T follicular helper cell (primary cell): Measurements from ENCODE around the gene ZNF580.

Experiments used
- DNase-seq: peaks from one replicate; pipeline ENCODE4 v3.0.0-alpha.2; 2020; ENCODE audit warnings: low read depth

The ZNF580 gene

DNA sequence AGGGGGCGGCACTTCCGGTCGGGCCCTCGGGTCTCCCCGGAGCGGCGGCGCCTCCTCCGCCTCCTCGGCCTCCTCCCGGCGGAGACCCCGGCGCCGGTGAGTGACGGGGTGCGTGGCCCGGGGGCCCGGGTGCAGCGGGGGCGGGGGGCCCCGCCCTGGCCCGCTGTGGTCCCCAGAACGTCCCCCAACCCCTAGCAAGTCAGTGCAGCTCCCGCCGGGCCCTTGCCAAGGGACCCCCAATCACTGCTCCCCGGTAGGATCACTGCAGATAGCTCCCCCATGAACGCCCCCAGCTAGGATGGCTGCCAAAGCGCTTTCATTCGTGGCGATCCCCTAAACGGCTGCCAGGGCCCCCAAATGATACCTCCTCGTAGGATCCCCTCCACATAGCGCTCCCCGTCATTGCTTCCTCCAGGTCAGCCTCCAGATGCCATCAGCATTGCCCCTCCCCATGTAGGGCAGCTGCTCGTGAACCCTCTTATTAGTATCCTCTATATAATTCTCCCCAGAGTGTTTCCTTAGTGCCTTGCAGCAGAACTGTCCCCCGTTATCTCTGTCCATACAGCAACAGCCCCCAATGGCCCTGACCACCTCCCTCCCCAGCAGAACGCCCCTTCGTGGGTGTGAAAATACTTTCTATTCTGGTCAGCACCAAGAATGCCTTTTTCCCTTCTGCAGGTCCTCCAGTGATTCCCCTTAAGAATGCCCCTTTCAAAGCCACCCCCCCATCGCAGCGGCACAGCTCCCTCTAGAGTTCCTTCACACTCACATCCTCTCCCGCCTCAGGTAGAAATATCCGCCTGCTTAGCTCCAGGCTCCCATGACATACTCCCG is 34.9 kb upstream of the ZNF580 start, which contains the start of gene ZNF865:
ZNF865 (plus strand) TSS at position 11 of the 834 bp plus-strand sequence. CDS start 7,972 bp downstream, outside the sequence.
- peak; percentile 58 for DNase-seq

DNA sequence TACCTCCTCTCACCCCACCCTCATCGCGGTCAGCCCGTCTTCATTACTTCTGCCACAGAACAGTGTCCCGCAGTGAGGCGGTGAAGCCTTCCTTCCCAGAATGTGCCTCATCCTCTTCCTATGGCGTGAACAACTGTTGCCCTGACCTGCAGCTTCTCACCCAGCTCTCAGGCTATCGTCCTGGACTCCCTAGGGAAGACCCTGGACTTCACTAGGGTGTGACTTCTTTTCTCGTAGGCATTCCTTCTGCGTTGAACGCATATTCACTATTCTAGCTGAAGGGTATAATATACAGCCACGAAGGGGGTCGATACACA is 34.4 kb upstream of the ZNF580 start:
- no peak for DNase-seq

DNA sequence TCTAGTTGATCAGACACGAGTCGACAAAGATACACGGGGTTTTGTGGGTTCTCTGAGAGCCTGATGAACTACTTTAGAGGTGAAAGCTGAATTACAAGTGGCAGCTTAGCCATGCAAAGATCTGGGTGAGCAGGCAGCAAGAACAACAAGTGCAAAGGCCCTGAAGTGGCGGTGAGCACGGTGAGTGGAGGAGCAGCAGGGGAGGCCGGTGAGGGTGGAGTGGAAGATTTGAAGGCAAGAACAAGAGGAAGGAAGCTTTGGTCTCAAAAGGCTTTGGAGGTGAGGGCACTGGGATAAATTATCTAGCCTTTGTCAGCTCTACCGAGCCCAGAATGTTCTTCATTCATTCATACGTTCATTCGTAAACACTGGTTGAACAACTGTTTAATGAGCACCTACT is 34.0 kb upstream of the ZNF580 start:
- DNase-seq: no peak

DNA sequence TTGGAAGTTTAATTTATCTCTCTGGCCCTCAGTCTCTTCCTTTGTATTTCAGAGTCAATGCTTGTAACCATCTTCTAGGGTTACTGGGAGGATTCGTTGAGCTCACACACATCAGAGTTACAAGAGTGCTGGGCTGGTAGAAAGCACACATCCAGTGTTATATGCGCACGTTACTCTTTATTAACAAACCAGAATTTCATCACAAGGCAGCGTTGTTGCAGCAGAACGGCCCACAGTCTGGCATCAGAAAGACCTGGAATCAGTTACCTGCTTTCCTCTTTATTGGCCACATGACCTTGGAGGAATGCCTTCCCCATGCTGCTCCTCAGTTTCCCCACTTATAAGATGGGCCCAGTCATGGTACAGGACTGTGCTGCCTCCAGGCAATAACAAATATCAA is 31.5 kb upstream of the ZNF580 start:
- DNase-seq: no peak

DNA sequence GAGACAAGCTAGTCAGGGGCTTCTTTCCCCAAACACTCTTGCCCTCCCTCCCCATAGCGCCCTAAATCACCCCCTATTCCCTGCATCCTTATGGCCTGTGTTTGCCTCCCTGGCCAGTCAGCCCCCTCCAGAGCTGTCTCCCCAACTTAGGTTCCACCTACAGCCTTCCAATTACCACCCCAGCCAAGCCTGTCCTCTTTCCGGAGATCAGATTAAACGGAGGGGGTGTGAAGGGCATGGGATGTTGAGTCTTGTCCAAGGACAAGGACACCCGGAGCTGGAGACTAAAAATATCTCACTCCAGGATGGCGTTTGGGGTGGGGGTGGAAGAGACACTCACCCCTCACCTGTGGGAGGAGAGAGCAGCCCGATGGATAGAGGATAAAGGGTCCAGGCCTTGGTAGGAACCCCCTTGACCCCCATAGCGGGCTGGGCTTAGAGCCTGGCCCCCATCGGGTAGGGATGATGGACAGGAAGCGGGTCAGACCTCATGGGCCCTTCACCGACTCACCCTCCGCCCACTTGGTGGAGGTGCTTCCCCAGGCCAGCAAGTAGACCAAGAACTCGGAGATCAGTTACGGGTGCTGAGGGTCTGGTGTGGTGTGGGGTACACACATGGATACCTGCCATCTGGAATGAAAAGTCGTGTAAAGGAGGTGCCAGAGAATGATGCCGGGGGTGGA is 29.4 kb upstream of the ZNF580 start:
- DNase-seq: no peak

DNA sequence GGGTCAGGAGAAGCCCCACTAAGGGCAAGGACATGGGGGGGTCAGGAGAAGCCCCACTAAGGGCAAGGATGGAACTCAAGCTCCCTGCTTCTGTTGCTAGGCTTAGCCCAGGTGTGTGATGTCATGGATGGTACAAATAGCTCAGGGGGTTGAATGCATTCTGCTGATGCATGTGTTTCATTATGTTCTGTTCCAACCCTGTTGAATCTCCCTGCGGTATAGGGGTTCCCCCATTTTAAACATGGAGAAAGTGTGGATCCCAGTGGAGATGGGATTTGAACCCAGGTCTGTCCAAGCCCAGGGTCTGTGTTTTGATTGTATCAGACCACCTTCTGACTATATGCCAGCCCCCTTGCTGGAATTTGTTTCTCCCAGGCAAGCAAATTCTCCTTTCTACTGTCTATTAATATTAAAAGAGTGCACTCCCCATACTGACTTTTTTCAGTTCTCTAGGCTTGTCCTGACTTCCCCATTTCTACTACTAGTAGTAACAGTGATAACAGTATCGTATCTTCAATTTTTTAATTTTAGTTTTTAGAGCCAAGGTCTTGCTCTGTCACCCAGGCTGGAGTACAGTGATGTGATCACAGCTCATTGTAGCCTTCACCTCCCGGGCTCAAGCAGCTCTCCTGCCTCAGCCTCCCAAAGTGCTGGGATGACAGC is 28.7 kb upstream of the ZNF580 start:
- DNase-seq: no peak

DNA sequence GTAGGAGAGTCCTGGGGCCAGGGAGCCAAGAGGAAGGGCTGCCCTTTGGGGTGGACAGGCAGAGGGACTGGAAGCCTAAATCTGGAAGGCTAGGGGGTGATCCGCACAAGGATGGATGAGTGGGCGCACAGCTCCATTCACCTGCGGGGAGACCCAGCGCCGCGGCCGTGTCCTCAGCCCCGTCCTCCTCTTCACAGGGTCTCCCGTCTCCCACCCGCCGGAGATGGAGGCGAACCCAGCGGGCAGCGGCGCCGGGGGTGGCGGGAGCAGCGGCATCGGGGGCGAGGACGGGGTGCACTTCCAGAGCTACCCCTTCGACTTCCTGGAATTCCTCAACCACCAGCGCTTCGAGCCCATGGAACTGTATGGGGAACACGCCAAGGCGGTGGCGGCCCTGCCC is 27.4 kb upstream of the ZNF580 start:
- no peak for DNase-seq

DNA sequence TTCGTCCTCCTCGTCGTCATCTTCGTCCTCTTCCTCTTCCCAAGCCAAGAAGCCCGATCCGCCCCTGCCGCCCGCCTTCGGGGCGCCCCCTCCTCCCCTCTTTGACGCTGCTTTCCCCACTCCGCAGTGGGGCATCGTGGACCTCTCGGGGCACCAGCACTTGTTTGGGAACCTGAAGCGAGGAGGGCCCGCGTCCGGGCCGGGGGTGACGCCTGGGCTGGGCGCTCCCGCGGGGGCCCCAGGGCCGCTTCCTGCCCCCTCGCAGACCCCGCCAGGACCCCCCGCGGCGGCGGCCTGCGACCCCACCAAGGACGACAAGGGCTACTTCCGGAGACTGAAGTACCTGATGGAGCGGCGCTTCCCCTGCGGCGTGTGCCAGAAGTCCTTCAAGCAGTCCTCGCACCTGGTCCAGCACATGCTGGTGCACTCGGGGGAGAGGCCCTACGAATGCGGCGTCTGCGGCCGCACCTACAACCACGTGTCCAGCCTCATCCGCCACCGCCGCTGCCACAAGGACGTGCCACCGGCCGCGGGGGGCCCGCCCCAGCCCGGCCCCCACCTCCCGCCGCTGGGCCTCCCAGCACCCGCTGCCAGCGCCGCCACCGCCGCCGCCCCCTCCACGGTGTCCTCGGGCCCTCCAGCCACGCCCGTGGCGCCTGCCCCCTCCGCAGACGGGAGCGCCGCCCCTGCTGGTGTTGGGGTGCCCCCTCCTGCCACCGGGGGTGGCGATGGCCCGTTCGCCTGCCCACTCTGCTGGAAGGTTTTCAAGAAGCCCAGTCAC is 26.7 kb upstream of the ZNF580 start:
- DNase-seq: no peak

DNA sequence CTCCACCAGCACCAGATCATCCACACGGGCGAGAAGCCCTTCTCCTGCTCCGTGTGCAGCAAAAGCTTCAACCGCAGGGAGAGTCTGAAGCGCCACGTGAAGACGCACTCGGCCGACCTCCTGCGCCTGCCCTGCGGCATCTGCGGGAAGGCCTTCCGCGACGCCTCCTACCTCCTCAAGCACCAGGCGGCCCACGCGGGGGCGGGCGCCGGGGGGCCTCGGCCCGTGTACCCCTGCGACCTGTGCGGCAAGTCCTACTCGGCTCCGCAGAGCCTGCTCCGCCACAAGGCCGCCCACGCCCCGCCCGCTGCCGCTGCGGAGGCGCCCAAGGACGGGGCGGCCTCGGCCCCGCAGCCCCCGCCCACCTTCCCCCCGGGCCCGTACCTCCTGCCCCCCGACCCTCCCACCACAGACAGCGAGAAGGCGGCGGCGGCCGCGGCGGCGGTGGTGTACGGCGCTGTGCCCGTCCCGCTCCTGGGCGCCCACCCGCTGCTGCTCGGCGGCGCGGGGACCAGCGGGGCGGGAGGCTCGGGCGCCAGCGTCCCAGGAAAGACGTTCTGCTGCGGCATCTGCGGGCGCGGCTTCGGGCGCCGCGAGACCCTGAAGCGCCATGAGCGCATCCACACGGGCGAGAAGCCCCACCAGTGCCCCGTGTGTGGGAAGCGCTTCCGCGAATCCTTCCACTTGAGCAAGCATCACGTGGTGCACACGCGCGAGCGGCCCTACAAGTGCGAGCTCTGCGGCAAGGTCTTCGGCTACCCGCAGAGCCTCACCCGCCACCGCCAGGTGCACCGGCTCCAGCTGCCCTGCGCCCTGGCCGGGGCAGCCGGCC is 25.9 kb upstream of the ZNF580 start:
- no peak for DNase-seq

DNA sequence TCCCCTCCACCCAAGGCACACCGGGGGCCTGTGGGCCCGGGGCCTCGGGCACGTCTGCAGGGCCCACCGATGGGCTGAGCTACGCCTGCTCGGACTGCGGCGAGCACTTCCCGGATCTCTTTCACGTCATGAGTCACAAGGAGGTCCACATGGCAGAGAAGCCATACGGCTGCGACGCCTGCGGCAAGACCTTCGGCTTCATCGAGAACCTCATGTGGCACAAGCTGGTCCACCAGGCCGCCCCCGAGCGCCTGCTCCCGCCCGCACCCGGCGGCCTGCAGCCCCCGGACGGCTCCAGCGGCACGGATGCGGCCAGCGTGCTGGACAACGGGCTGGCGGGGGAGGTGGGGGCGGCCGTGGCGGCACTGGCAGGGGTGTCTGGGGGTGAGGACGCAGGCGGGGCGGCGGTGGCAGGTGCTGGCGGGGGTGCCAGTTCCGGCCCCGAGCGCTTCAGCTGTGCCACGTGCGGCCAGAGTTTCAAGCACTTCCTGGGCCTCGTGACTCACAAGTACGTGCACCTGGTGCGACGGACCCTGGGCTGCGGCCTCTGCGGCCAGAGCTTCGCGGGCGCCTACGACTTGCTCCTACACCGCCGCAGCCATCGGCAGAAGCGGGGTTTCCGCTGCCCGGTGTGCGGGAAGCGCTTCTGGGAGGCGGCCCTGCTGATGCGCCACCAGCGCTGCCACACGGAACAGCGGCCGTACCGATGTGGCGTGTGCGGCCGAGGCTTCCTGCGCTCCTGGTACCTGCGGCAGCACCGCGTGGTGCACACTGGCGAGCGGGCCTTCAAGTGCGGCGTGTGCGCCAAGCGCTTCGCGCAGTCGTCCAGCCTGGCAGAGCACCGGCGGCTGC is 25.0 kb upstream of the ZNF580 start:
- DNase-seq: no peak

DNA sequence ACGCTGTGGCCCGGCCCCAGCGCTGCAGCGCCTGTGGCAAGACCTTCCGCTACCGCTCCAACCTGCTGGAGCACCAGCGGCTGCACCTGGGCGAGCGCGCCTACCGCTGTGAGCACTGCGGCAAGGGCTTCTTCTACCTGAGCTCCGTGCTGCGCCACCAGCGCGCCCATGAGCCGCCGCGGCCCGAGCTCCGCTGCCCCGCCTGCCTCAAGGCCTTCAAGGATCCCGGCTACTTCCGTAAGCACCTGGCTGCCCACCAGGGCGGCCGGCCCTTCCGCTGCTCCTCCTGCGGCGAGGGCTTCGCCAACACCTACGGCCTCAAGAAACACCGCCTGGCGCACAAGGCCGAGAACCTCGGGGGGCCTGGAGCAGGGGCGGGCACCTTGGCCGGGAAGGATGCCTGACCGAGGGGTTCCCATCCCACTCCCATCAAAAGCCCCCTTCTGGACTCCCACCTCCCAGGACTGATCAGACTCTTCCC is 24.4 kb upstream of the ZNF580 start:
- DNase-seq: no peak

DNA sequence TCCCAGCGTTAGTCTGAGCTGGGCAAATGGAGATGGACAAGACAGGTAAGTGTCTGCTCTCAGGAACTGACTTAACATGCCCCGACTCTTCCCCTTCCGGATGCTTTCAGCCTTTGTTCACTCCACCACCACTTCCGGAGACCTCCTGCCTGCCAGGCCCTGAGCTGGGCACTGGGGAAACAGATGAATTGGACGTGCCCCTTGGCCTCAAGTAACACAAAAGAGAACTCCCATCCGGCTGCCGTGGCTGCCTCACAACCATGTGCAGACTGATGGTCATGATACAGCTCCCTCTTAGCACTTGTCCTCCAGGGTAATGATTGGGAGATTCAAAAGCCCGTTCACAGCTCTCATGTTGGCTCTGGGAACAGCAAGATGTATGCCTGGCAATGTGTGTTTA is 23.4 kb upstream of the ZNF580 start:
- DNase-seq: no peak

DNA sequence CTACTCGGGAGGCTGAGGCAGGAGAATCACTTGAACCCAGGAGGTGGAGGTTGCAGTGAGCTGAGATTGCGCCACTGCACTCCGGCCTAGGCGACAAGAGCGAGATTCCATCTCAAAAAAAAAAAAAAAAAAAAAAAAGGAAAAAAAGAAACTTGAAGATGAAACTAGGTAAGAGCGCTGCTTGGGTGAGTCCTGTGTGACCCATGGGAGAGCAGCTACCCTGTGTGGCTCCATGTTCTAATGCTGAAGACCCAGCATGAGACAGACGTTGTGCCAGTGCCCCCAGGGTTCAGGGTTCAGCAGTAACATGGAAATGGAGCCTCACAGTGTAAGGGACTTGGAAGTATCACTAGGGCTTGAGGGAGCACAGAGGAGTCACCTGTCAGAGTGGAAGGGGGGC is 22.4 kb upstream of the ZNF580 start:
- no peak for DNase-seq

DNA sequence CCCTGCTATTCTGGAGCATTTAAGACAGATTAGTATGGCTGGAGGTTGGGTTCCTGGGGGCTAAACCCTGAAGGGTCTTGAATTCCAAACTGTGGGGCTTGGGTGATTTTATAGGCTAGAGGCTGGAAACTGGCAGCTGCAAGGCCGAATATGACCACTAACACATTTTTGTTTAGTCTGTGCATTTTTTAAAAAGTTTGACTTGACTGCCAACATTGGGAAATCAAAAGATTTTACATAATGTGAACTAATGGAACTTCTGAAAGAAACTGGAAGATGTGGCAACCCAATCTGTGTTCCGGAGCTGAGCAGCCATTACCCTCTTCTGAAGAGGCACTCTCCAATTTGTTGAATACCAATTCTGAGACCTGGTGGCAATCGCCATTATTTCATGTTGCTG is 21.5 kb upstream of the ZNF580 start:
- DNase-seq: no peak

DNA sequence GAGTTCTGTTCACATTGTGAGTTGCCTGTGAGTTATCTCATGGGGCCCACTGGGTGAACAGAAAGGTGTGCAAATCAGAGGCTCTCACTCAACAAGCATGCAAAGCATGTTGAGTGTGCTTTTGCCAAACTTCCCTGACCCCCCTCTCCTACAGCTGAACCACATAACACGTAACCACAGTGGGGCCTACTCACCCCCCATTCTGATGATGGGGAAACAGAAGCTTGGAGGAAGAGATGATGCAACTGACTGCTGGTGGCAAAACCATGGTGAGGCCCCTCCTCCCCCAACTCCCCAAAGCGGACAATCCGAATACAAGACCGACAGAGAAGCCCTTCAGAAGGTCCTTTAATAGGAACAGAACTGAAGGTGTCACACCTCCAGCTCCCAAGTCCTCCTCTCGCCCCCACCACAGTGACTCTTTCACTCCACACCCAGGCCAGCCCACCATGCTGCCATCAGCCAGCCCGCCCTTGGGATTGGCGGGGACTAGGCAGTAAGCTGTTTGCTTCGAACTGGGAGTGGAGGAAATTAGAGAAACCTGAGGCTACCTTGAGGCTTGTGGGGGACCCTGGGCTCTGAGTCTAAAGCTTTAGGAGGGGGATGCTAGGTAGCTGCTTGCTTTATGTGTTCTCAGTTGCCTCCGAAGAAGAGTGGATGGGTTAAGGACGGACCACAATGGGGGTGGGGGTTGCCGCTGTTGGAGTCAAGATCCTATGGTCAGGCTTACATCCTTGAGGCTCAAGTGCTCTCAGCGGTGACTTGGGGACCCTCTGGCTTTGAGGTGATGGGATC is 20.2 kb upstream of the ZNF580 start:
- DNase-seq: no peak

DNA sequence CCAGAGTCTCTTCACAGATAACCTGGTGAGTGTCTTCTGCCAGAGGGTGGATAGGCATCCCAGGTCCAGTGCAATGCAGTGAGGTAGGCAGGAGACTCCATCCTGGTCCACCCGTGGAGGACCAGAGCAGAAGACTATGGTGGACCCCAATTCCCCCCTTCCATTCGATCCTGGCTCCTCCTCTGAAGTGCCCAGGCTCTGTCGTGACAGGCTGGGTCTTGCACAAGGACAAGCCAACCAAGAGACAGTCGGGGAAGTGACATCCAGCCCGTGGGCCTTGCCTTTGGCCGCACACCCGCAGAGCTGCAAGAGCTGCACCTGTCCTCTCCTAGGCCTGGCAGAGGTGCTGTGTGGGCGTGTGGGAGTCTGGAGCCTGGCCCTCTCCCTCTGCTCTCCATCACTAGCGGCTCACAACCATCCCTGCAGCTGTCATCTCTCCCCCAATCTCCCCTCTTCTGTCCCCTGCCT is 19.6 kb upstream of the ZNF580 start:
- no peak for DNase-seq

DNA sequence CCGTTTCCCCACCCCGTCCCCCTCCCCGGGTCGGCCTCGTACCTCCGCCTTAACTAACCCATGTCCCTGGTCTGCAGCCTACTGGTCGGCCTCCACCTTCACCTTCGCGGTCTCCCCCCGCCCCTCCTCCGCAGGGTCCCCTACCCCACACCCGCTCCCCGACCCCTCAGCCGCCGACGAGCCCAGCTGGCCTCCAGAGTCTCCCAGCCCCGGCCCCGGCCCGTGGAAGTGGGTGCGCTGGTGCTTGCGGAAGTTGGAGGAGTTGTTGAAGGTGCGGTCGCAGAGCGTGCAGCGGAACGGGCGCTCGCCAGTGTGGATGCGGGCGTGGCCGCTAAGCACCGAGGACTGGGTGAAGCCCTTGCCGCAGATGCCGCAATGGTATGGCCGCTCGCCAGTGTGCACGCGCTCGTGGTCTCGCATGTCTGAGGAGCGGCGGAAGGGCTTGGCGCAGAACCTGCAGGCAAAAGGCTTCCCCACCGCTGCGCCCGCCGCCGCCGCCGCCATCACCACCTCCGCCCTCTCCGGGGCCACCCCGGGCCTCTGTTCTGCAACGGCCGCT is 19.1 kb upstream of the ZNF580 start:
- DNase-seq: no peak

DNA sequence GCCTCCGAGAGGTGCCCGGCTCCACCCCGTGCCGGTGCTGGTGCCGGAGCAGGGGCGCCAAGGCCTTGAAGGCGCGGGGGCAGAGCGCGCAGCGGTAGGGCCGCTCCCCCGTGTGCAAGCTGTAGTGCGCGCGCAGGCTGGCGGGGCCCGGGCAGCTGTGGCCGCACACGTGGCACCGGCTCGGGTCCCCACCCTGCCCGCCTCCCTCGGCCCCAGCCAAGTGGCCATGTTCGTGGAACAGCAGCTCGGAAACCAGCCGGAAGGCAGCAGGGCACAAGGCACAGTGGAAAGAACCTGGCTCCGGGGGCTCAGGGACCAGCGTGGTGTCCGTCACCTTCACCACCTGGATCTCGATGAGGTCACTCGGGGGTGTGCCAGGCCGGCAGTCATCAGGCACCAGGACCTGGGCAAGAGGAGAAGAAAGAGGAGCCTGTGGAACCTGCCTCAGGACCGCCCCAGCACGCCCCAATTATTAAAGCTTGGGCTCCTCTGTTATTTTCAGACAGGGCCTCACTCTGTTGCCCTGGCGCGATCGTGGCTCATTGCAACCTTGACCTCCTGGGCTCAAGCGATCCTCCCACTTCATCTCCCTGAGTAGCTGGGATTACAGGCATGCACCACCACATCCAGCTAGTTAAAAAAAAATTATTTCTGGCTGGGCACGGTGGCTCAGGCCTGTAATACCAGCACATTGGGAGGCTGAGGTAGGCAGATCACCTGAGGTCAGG is 18.4 kb upstream of the ZNF580 start:
- DNase-seq: no peak
